ENCODE measurements around the gene ITLN1. TPM values are rescaled to one million over a fixed set of nuclear protein-coding genes. Genes with fewer than 3 reads are reported as not detected.
"Not testable (repeated sequence)": the region's sequence is repeated elsewhere in the genome, so short reads cannot be mapped to it uniquely, and the experiment has no call there.

The ITLN1 gene
- total and polyA plus RNA-seq, 2 donors (not counting 3 experiments of a cell fraction or from before 2014, with no cell fraction given): 0.12 TPM; not detected in 1

- no peaks in the 10 kb centered on the region for H3K79me2 ChIP-seq (ENCODE audit: control insufficient read depth, insufficient read depth, low read length)
- intact Hi-C loops (cut with micrococcal nuclease) (no loop called here), dilution Hi-C loops (cut with MboI; ENCODE audit: extremely low pct_ligation_motif_present, low sequenced_read_pairs) (no loop called here)
- H3K9me3 ChIP-seq (replicated peaks; ENCODE audit: control insufficient read depth, insufficient read depth, low read length): no peaks in the 10 kb centered on the region
- H3K27ac ChIP-seq (ENCODE audit: insufficient read depth, low read depth, low read length): no peak overlapping the region
- H3K4me1 ChIP-seq (ENCODE audit: control insufficient read depth, extremely low read depth, insufficient read depth, low read length): no peaks in the 10 kb centered on the region
- no peak overlapping the region for H3K9ac ChIP-seq (replicated peaks; ENCODE audit: extremely low read depth, insufficient read depth, low read length)
- no peaks in the 10 kb centered on the region for H3K9me1 ChIP-seq (replicated peaks; ENCODE audit: control insufficient read depth, extremely low read depth, insufficient read depth, low read length)
- no peak overlapping the region for H3K4me2 ChIP-seq (ENCODE audit: insufficient read depth, low read length)
- POLR2A ChIA-PET: no interaction called here
- DNase-seq (ENCODE audit: low read depth, low spot score): no peak
- no peak overlapping the region for H2AFZ ChIP-seq (ENCODE audit: low read depth, low read length)
- no peaks in the 10 kb centered on the region for H4K20me1 ChIP-seq (replicated peaks; ENCODE audit: control insufficient read depth, extremely low read depth, insufficient read depth, low read length)
- no TSS peak for BruUV-seq (replicated peaks)
- TF ChIP-seq JUN (IDR thresholded peaks at IDR 0.05; ENCODE audit: borderline replicate concordance, insufficient read depth, insufficient read length, low read depth): no peak
- no peak for TF ChIP-seq GATA2 (IDR thresholded peaks at IDR 0.05; ENCODE audit: insufficient read depth, insufficient read length, low read depth, low read length)
- no peak for TF ChIP-seq POLR2A (IDR thresholded peaks at IDR 0.05; ENCODE audit: low read depth, low read length)
- TF ChIP-seq FOS (IDR thresholded peaks at IDR 0.05; ENCODE audit: borderline replicate concordance, insufficient read depth, low read length): no peak
- TF ChIP-seq CTCF (IDR thresholded peaks at IDR 0.05; ENCODE audit: extremely low read depth in 1 of 2, insufficient read depth in 1 of 2, low read depth in 1 of 2, low read length in 2 of 2): no peak
- TF ChIP-seq MYC (IDR thresholded peaks at IDR 0.05; ENCODE audit: low read depth, low read length): no peak
- no peak for TF ChIP-seq EZH2 (IDR thresholded peaks at IDR 0.05; ENCODE audit: borderline replicate concordance, low read depth, low read length, severe bottlenecking)
- TF ChIP-seq MAX (IDR thresholded peaks at IDR 0.05; ENCODE audit: insufficient read depth, insufficient read length): no peak
- no peak for TF ChIP-seq POLR2AphosphoS5 (IDR thresholded peaks at IDR 0.05; ENCODE audit: insufficient read depth, low read depth, low read length)
- no peak overlapping the region for H3K4me3 ChIP-seq (replicated peaks in 1 of 3; ENCODE audit: insufficient read depth in 1 of 3, low read depth in 1 of 3, low read length in 3 of 3)
- H3K36me3 ChIP-seq (ENCODE audit: control insufficient read depth in 2 of 2, extremely low read depth in 1 of 2, insufficient read depth in 2 of 2, low read length in 2 of 2): no peaks in the 10 kb centered on the region
- no peak for FAIRE-seq
- CTCF ChIA-PET: interaction anchor here (0.6 kb wide), 1 partner anchor 12 kb away, joined by 3 read pairs; no protein-coding TSS in a partner anchor
- H3K27me3 ChIP-seq (ENCODE audit: control insufficient read depth in 2 of 2, insufficient read depth in 2 of 2, low read length in 2 of 2): no peaks in the 10 kb centered on the region
Measured at GRCh38 chr1:160916666-160917065, 31.7 kb upstream of the ITLN1 start.

- H3K27me3 ChIP-seq (ENCODE audit: control insufficient read depth in 2 of 2, insufficient read depth in 2 of 2, low read length in 2 of 2); H3K9ac ChIP-seq (replicated peaks; ENCODE audit: extremely low read depth, insufficient read depth, low read length); H3K9me3 ChIP-seq (replicated peaks; ENCODE audit: control insufficient read depth, insufficient read depth, low read length); BruUV-seq (replicated peaks); H3K9me1 ChIP-seq (replicated peaks; ENCODE audit: control insufficient read depth, extremely low read depth, insufficient read depth, low read length); FAIRE-seq; DNase-seq (ENCODE audit: low read depth, low spot score); H4K20me1 ChIP-seq (replicated peaks; ENCODE audit: control insufficient read depth, extremely low read depth, insufficient read depth, low read length); intact Hi-C loops (cut with micrococcal nuclease); POLR2A ChIA-PET; H3K27ac ChIP-seq (ENCODE audit: insufficient read depth, low read depth, low read length); H3K79me2 ChIP-seq (ENCODE audit: control insufficient read depth, insufficient read depth, low read length); H2AFZ ChIP-seq (ENCODE audit: low read depth, low read length); dilution Hi-C loops (cut with MboI; ENCODE audit: extremely low pct_ligation_motif_present, low sequenced_read_pairs); H3K4me1 ChIP-seq (ENCODE audit: control insufficient read depth, extremely low read depth, insufficient read depth, low read length); CTCF ChIA-PET; H3K36me3 ChIP-seq (ENCODE audit: control insufficient read depth in 2 of 2, extremely low read depth in 1 of 2, insufficient read depth in 2 of 2, low read length in 2 of 2); H3K4me3 ChIP-seq (replicated peaks in 1 of 3; ENCODE audit: insufficient read depth in 1 of 3, low read depth in 1 of 3, low read length in 3 of 3); H3K4me2 ChIP-seq (ENCODE audit: insufficient read depth, low read length): not testable (repeated sequence)
Measured at GRCh38 chr1:160913229-160913628, 28.2 kb upstream of the ITLN1 start.
